8988T (cell line): ENCODE data around the gene TPRG1.
A peak's percentile ranks its signal among the peaks of the same experiment; 100 is the strongest.

Source experiments
- DNase-seq: peaks from one replicate; pipeline ENCODE4 v3.0.0; 2011

TPRG1 gene

DNA sequence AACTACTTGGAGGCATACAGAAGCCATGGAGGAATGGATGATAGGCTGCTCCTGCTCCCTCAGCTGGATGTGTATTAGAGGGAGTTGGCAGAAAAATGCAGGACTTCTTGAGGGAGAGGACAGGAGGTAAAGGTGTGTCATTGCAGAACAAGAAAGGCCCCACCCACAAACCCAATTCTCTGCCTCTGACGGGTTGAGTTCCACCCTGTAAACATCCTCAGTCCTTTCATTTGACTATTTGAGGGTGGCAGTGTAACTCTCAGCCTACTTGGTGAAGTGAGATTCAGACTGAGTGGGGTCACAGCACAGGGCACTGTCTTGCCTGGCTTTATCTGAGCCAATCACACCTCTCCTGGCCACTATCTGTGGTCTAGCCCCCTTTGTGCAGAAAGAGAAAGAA is at the start of gene TPRG1:
TSS of gene TPRG1 (plus strand) at position 265 of the 400 bp plus-strand sequence. CDS start 35,414 bp downstream, outside the sequence.
- DNase-seq = no peak

DNA sequence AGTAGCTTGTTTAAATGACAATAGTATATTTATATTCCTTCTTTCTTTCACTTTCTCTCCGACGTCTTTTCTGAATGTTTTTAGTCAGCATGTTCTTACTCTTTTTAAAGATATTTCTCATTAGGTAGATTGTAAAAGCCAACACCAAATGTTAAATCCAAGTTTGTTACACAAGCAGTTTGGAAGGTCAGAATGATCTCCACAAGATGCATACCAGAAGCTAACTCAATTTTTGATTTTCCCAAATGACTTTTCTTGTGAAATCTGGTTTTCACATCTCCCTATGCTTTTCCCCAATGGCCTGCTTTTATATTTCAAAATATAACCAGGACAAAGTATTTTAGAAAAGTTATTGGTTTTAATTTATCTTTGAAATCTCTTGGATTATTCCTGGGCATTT is 49.7 kb upstream of the TPRG1 start:
- DNase-seq = no peak

DNA sequence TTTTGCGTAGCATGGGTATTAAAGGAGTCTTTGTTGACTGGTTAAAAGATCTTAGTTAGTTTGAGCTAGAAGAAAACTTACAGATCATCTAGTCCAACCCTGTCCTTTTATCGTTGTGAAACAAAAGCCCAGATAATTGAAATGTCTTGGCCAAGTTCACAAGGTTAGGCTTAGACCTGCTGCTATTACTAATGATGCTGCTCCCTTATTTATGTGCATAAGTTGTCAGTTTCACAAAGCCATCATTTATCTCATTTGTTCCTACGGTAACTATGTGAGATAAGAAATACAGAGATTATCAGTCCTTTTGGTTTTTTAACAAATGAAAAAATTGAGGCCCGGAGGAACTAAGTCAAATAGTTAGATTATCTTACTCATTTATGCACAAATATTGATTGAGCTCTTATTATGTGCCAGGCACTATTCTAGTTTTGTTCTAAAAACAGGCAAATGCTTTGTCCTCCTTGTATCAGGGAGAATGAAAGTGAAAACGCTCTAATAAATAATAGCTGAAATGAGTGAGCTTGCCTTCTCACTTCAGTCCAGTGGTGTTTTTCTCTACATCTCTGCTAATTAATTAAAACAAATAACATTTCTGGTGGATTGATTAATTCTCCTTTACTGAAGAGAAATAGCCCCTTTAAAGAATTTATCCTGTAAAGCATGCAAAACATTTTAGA is 49.1 kb upstream of the TPRG1 start:
- DNase-seq = no peak

- DNase-seq = no peak
Measured at GRCh38 chr3:189123595-189124387, 48.0 kb upstream of the TPRG1 start.

DNA sequence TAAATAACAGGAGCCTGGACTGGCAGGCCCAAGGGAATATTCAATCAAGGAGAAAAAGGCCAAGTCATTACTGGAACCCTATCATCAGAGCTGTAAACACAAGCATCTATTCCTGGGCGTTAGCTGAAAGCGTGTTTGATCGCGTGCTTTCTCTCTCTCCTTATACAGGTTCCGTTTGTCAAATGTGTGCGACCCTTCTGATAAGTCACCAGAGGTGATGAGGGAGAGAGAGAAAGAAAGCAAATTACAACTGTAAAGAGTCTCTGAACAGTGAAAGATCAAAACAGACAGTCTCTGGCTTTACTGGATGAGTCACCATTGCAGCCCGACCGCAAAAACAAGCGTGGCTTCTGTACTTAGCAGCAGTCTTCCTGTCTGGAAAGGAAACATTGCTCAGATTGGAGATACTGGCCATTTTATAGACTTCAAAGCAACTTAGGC is 39.5 kb upstream of the TPRG1 start:
- no peak for DNase-seq

- DNase-seq = no peak
Measured at GRCh38 chr3:189132839-189133238, 38.9 kb upstream of the TPRG1 start.

GRCh38 chr3:189133768-189134167 is 38.0 kb upstream of the TPRG1 start:
- no peak for DNase-seq

- no peak for DNase-seq
Measured at GRCh38 chr3:189137416-189137815, 34.4 kb upstream of the TPRG1 start.

- DNase-seq = no peak
Measured at GRCh38 chr3:189138901-189139610, 32.7 kb upstream of the TPRG1 start.

DNA sequence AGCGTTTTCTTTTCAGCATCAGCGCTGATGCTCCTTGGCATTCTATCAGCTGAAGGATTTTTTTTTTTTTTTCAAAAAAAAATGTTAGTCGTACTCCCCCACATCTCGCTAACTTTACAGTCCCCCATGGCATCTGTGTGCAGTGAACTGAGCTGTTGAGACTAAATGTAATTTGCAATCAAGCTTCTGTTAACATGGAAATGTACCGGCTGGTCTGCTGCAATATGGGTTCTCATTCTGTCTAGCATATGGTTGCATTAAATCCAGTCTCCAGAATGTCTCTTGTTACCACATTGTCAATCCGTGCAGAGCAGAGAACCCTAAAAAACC is 32.2 kb upstream of the TPRG1 start:
- no peak for DNase-seq

DNA sequence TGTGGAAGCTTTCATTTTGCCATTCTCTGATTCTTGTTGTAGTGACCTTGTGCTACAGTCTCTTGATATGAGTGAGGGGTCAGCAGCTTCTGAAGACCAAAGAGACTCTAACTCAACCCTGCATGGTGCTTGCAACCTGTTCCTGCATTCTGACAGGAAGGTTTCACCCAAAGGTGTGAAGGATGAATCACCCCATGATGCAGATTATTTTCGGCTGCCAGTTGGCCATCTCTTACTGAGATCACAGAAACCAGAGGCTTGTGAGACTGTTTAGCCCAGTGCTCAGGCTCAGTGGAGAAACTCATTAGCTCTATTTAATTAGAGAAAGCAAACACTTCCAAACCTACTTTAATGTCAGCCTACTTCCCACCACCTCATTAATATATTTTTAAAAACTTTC is 29.2 kb upstream of the TPRG1 start:
- no peak for DNase-seq

GRCh38 chr3:189143321-189143720 is 28.4 kb upstream of the TPRG1 start:
- no peak for DNase-seq

DNA sequence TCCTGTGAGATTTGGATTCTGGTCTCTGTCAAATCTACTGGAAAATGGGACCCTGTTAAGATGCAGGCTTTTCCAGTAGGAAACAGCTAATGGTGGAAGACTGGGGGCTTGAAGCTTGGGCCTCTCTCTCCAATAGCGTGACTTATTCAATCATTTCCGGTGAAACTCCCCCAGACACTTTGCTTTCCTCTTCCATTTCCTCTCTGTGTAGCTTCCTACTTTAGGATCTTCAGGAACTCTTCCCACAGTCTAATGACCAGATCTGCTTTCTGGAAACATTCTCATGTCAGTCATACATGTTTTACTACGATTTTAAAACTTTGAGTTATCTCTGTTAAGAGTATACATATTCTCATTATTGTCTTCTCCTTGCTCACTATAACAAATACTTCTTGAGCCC is 28.0 kb upstream of the TPRG1 start:
- no peak for DNase-seq

DNA sequence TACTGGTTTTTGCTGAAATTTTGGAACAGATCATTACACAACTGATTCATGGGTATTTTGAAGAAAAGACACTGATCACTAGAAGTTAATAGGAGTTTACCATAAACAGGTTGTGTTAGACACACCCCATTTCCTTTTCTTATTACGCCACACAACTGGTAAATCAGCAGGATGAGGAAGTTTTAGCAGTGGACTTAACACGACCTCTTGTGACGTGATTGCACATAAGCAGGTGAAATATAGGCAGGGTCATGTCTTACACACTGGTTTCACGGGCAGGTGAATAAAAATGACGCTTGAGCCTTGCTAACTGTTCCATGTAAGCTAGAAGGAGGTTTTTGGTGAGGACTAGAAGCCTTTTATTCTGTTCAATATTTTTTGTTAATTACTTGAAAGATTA is 27.1 kb upstream of the TPRG1 start:
- no peak for DNase-seq

DNA sequence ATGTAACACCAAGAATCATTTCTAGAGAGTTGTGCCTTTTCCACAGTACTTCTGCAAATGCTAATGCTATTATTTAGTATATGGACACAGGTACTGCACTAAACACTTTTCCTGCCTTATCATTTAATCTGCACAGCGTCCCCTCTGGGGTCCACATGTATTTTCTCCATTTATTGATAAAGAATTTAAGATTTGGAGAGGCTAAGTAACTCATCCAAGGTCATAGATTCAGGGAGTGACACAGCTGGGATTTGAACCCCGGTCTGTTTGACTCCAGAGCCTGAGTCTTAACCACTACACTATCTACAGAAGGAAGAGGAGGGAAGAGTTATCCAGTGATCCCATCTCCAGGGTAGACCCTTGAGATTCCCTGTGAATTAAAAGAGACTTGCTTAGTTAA is 24.9 kb upstream of the TPRG1 start:
- no peak for DNase-seq

GRCh38 chr3:189148081-189148507 is 23.7 kb upstream of the TPRG1 start:
- peak; percentile 25 for DNase-seq

DNA sequence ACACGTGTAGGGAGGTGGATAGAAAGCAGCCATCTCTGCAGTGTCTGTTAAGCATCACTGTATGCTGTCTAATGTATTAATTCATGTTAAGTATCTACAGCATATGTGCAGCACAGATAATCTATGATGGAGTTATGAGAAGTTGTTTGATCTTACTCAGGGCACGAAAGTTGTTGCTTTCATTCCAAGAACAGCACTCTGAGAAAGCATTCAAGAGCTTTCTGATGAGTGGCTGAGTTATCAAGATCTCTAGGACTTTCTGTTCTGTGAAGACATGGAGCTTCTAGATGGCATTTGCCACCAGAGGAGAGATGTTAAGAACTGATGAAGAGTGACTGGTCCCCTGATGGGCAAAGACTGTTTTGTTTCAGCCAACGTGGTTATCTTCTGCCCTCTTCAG is 22.6 kb upstream of the TPRG1 start:
- DNase-seq = no peak

DNA sequence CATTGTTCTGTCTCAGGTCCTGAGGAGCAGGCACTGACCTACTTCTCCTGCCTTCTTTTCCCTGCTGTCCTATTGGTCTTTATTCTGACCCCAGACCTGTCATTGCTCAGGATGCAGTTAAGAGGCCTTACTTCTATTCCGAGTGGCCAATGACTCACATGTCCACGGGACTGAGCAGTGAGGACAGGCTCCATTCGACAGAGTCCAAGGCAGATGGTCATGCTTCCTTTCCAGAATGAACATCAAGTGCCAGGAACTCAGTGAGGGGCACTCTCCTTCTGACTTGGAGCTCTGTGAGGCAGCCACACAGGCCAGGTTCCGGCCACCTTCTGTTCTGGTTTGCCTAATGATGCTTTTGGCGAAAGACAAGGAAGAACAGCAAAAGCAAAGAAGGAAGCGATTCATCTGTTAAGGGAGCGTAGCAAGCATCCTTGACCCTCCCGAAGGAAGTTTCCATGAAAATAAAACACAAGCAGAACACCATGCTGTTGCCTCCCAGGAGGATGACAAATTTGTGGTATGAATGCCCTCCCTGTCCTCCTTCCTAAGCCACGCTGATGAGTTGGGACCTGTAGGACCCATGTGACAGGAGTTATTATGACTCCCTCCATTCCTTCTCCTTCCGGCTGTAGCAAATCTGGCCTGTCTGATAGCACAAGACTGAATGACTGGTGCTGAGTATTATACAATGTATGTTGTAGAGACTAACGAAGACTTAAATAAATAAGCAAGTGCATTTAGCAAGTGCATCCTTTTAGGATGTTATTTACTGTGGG is 14.4 kb upstream of the TPRG1 start:
- DNase-seq = no peak

DNA sequence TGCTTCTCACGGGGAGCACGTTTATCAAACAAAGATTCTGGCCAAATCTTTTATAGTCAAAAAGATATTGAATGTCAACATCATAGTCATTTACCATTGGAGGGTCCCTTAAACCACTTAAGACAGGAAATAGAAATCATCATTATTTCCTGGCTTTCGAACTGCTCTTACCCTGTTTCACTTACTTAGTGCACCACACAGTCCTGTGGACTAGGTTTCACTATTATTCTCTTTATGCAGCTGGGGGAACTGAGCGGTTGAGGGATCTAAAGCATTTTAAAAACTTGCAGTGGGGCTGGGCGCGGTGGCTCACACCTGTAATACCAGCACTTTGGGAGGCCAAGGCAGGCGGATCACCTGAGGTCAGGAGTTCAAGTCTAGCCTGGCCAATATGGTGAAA is 13.7 kb upstream of the TPRG1 start:
- DNase-seq = no peak

DNA sequence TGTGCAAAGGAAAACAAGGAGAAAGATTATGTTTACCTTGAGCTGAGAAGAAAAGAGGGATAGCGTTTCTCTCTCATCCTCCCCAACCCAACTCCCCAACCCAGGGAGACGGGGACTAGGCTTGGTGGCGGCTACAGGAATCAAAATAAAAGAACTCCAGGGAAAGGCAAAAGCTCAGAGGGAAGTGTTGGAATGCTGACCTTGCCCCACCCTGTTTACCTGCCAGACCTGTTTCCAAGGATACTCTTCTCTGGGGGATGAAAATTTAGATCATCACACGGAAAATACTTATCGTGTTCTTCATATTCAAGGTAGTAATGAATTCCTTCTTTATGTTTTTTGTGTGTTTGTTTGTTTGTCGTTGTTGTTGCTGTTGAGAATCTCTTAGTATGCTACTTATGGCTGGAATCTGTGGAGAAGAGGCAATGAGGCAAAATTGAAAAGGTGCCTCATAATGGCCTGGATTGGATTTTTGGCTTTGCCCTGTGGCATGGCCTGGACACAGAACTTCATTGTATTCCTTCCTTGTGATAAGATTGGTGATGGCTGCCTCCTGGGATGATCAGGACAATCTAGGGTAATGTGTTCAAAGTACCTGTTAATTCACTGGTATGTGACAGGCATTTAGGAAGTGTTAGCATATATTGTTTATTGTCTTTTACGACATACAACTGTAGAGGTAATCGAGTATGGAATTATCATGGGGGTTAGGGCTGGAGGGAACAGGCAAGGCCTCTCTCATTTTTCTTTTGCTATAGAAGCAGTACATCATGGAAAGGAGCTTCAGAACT is 11.1 kb upstream of the TPRG1 start:
- DNase-seq = no peak

GRCh38 chr3:189165092-189165612 is 6.6 kb upstream of the TPRG1 start:
- DNase-seq = no peak

- no peak for DNase-seq
Measured at GRCh38 chr3:189166321-189166720, 5.5 kb upstream of the TPRG1 start.
